Measurements from ENCODE around the gene WSB2. TPM values are rescaled to one million over a fixed set of nuclear protein-coding genes. Genes with fewer than 3 reads are reported as not detected.
A peak's percentile ranks its signal among the peaks of the same experiment; 100 is the strongest.

The WSB2 gene
- total RNA-seq, 1 donor from 2014 or later: 100 TPM

DNA sequence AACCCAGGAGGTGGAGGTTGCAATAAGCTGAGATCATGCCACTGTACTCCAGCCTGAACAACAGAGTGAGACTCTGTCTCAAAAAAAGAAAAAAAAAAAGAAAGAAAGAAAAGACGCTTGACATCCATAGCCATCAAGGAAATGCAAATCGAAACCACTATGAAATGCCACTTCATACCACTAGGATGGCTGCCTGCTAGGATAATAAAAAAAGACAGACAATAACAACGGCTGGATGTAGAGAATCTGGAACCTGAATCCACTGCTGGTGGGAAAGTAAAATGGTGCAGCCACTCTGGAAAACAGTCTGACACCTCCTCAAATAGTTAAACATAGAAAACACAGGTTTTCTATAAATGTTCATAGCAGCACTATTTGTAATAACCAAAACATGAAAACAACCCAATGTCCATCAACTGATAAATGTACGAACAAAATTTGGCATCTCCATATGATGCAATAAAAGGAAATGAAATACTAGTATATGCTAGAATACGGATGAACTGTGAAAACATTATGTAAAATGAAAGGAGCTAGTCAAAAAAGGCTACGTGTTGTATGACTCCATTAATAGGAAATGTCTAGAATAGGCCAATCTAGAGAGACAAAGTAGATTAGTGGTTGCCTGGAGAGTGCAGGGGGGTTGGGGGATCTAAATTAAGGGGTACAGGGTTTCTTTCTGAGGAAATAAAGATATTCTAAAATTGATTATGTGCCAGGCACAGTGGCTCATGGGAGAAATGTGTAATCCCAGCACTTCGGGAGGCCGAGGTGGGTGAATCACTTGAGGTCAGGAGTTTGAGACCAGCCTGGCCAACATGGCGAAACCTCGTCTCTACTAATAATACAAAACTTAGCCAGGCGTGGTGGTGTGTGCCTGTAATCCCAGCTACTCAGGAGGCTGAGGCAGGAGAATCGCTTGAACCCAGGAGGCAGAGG, 9.7 kb downstream of the WSB2 start:
- Histone ChIP-seq H3K36me3 (peaks cover 46% of the 10 kb centered on the region), H3K4me3 (no peak overlapping the region), H3K27me3 (ENCODE audit: low read depth) (no peaks in the 10 kb centered on the region), H3K27ac (replicated peaks) (peak overlapping the region; percentile 100), H3K9me3 (replicated peaks) (no peaks in the 10 kb centered on the region), H3K4me1 (peaks cover 76% of the 10 kb centered on the region)
- no peak for DNase-seq
- intact Hi-C loops (cut with micrococcal nuclease): no loop called here
- TF ChIP-seq, protein P1, sequence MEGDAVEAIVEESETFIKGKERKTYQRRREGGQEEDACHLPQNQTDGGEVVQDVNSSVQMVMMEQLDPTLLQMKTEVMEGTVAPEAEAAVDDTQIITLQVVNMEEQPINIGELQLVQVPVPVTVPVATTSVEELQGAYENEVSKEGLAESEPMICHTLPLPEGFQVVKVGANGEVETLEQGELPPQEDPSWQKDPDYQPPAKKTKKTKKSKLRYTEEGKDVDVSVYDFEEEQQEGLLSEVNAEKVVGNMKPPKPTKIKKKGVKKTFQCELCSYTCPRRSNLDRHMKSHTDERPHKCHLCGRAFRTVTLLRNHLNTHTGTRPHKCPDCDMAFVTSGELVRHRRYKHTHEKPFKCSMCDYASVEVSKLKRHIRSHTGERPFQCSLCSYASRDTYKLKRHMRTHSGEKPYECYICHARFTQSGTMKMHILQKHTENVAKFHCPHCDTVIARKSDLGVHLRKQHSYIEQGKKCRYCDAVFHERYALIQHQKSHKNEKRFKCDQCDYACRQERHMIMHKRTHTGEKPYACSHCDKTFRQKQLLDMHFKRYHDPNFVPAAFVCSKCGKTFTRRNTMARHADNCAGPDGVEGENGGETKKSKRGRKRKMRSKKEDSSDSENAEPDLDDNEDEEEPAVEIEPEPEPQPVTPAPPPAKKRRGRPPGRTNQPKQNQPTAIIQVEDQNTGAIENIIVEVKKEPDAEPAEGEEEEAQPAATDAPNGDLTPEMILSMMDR (IDR thresholded peaks at IDR 0.05; ENCODE audit: borderline replicate concordance): no peak

DNA sequence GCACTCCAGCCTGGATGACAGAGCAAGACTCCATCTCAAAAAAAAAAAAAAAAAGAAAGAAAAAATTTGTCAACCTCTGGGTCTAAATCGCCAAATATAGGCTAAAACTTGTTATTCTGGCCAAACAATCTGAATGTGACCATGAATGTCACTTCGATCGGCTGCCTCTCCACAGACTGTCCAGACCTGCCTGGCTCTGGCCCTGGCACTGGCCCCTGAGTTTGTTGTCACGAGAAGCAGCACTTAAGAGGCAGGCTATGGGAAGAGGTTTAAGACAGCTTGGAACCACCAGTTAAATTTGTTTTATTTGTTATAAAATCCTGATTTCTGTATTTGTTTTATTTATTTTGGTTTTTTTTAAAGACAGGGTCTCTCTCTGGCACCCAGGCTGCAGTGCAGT, 14.5 kb downstream of the WSB2 start:
- Histone ChIP-seq H3K4me3 (no peak overlapping the region), H3K4me1 (peaks cover 44% of the 10 kb centered on the region), H3K27ac (replicated peaks) (peak overlapping the region; percentile 4), H3K9me3 (replicated peaks) (no peaks in the 10 kb centered on the region), H3K36me3 (peaks cover 85% of the 10 kb centered on the region), H3K27me3 (ENCODE audit: low read depth) (no peaks in the 10 kb centered on the region)
- DNase-seq: no peak
- TF ChIP-seq, protein P1 (IDR thresholded peaks at IDR 0.05; ENCODE audit: borderline replicate concordance): no peak
- intact Hi-C loops (cut with micrococcal nuclease): no loop called here

DNA sequence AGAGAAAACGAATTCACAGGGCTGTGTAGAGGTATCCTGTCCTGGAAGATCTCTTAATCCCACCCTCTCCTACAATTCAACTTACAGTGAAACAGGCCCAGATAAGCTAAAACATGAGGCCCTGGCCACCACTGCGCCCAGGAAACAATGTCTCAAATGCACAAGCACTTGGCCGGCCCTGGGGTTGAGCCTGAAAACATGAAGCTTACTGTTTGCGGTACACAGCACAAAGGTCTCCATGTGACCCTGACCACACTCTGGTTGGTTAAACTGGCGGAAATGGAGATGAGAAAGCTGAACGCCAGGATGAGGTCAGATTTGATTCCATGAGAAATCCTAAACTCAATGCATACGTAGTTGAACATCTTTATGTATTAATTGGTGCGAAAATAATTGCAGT, 16.4 kb downstream of the WSB2 start:
- no peak for DNase-seq
- no peak overlapping the region for H3K4me3 ChIP-seq
- no peaks in the 10 kb centered on the region for H3K27me3 ChIP-seq (ENCODE audit: low read depth)
- peaks cover 85% of the 10 kb centered on the region for H3K36me3 ChIP-seq
- H3K27ac ChIP-seq (replicated peaks): no peak overlapping the region
- H3K4me1 ChIP-seq: peaks cover 33% of the 10 kb centered on the region
- intact Hi-C loops (cut with micrococcal nuclease): no loop called here
- TF ChIP-seq, protein P1 (IDR thresholded peaks at IDR 0.05; ENCODE audit: borderline replicate concordance): no peak
- H3K9me3 ChIP-seq (replicated peaks): no peaks in the 10 kb centered on the region

DNA sequence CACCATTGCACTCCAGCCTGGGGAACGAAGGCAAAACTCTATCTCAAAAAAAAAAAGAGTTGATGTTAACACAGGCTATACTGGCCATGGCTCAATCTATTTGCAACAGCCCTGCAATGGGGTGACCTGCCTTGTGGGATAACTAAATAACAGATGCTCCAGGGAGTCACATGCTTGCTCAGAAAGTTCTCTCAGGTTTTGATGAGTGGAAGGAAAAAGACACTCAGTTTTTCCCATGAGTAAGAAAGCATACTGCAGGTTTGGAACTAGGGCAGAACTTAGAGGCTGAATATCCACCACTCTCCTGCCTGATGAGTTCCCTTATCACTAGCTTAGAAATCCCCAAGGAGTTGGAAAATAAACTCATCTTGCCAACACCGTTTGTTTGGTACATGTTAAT, 16.9 kb downstream of the WSB2 start:
- no peak for DNase-seq
- H3K9me3 ChIP-seq (replicated peaks): no peaks in the 10 kb centered on the region
- TF ChIP-seq, protein P1 (IDR thresholded peaks at IDR 0.05; ENCODE audit: borderline replicate concordance): no peak
- no peak overlapping the region for H3K4me3 ChIP-seq
- H3K27me3 ChIP-seq (ENCODE audit: low read depth): no peaks in the 10 kb centered on the region
- peaks cover 29% of the 10 kb centered on the region for H3K4me1 ChIP-seq
- H3K27ac ChIP-seq (replicated peaks): no peak overlapping the region
- peaks cover 85% of the 10 kb centered on the region for H3K36me3 ChIP-seq
- intact Hi-C loops (cut with micrococcal nuclease): no loop called here

DNA sequence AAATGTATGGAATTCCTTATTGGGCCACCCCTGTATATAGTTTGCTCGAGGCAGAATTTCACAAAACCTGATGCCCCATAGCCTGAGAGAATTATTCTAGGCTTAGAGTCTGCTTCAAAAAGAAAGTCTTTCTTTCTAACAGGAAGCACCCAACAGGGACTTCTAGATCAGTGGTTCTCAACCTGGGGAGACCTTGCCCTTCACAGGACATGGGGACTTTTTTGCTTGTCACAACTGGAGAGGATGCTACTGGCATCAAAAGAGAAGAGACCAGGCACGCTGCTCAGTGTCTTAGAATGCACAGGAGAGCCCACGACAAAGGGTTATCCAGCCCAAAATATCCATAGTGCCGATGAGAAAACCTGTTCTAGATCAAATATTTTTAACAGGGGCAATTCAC, 18.9 kb downstream of the WSB2 start:
- peaks cover 89% of the 10 kb centered on the region for H3K36me3 ChIP-seq
- H3K4me3 ChIP-seq: no peak overlapping the region
- DNase-seq: no peak
- H3K4me1 ChIP-seq: peaks cover 24% of the 10 kb centered on the region
- TF ChIP-seq, protein P1 (IDR thresholded peaks at IDR 0.05; ENCODE audit: borderline replicate concordance): no peak
- no peaks in the 10 kb centered on the region for H3K27me3 ChIP-seq (ENCODE audit: low read depth)
- intact Hi-C loops (cut with micrococcal nuclease): no loop called here
- H3K9me3 ChIP-seq (replicated peaks): no peaks in the 10 kb centered on the region
- no peak overlapping the region for H3K27ac ChIP-seq (replicated peaks)
